Left kidney (tissue), 2 donors: ENCODE results near the gene FAIM. TPM values are rescaled to one million over a fixed set of nuclear protein-coding genes. Genes with fewer than 3 reads are reported as not detected.
"Not testable (repeated sequence)": the region's sequence is repeated elsewhere in the genome, so short reads cannot be mapped to it uniquely, and the experiment has no call there.

ENCODE experiments used
- DNase-seq: peaks from one replicate; pipeline ENCODE4 v3.0.0-alpha.2; 2013
- polyA plus RNA-seq: library from polyadenylated mRNA; unstranded; fragments of 120-200 nt; gene quantifications from one replicate; pipeline ENCODE4 v1.2.1, GENCODE V29; 2013; ENCODE audit not compliant: insufficient read length

FAIM gene
- polyA plus RNA-seq, 1 donor: 39.2 TPM

GRCh38 chr3:138598534-138598933 is 10.0 kb upstream of the FAIM start:
- no peak for DNase-seq

- no peak for DNase-seq
These were observed 8.3 kb upstream of the FAIM start for GRCh38 chr3:138600100-138600745.

GRCh38 chr3:138601661-138602060 is 6.9 kb upstream of the FAIM start:
- not testable (repeated sequence) for DNase-seq

- not testable (repeated sequence) for DNase-seq
These were observed 4.4 kb upstream of the FAIM start for GRCh38 chr3:138604106-138604595.

- DNase-seq: no peak
These were observed 1.3 kb downstream of the FAIM start for GRCh38 chr3:138609898-138610266.

- DNase-seq: no peak
These were observed 6.9 kb downstream of the FAIM start for GRCh38 chr3:138615462-138615861.

GRCh38 chr3:138620431-138620830 is 11.9 kb downstream of the FAIM start:
- DNase-seq: no peak

- DNase-seq: no peak
These were observed 15.9 kb downstream of the FAIM start for GRCh38 chr3:138624518-138624917.

- DNase-seq: no peak
These were observed 17.3 kb downstream of the FAIM start for GRCh38 chr3:138625707-138626365.

- no peak for DNase-seq
These were observed 21.0 kb downstream of the FAIM start for GRCh38 chr3:138629526-138629925.

- no peak for DNase-seq
These were observed 30.1 kb downstream of the FAIM start for GRCh38 chr3:138638641-138639040.

GRCh38 chr3:138640537-138640936 is 32.0 kb downstream of the FAIM start:
- DNase-seq: no peak

GRCh38 chr3:138642226-138642926 is 33.8 kb downstream of the FAIM start:
- no peak for DNase-seq

- no peak for DNase-seq
These were observed 34.3 kb downstream of the FAIM start for GRCh38 chr3:138642927-138643253.

GRCh38 chr3:138646008-138646407 is 37.4 kb downstream of the FAIM start:
- no peak for DNase-seq

- DNase-seq: no peak
These were observed 37.9 kb downstream of the FAIM start for GRCh38 chr3:138646513-138646912.

GRCh38 chr3:138649134-138649533 is 40.6 kb downstream of the FAIM start:
- no peak for DNase-seq

- DNase-seq: no peak
These were observed 45.0 kb downstream of the FAIM start for GRCh38 chr3:138653567-138653966.

- DNase-seq: no peak
These were observed 48.9 kb downstream of the FAIM start for GRCh38 chr3:138657508-138657907.

GRCh38 chr3:138668107-138668506 is 59.5 kb downstream of the FAIM start:
- DNase-seq: no peak

GRCh38 chr3:138670407-138670806 is 61.8 kb downstream of the FAIM start:
- no peak for DNase-seq

GRCh38 chr3:138673641-138674530 is 65.3 kb downstream of the FAIM start:
- no peak for DNase-seq
